Right lobe of liver (tissue), 6 donors: Measurements from ENCODE around the gene UVRAG. TPM values are rescaled to one million over a fixed set of nuclear protein-coding genes. Genes with fewer than 3 reads are reported as not detected.

Experiments
- ATAC-seq, 4 donors: fragments of 200-7000 bp; cut with Tn5 transposase; one replicate each; pipeline ENCODE4 v1.9.1; 2020; ENCODE audit warnings: mild to moderate bottlenecking in 4 of 4, moderate library complexity in 4 of 4
- DNase-seq, 3 donors: peaks; one replicate each; pipeline ENCODE4 v3.0.0-alpha.2; 2020
- H3K27ac ChIP-seq, 3 donors: fragments of 200-600 bp; one replicate each; pipeline ENCODE4 v1.8.0; 2022
- H3K27me3 ChIP-seq, 2 donors: fragments of 200-600 bp; one replicate each; pipeline ENCODE4 v1.8.0; 2022
- H3K36me3 ChIP-seq, 4 donors: fragments of 200-600 bp; sonication (generic) in 1 of 4; one replicate each; pipeline versions ENCODE4 v1.5.1 to v1.8.0; 2017 to 2022; ENCODE audit warnings: control low read depth in 1 of 4
- H3K4me1 ChIP-seq, 4 donors: fragments of 200-600 bp; sonication (generic) in 1 of 4; one replicate each; pipeline versions ENCODE4 v1.5.1 to v1.8.0; 2017 to 2022; ENCODE audit warnings: control low read depth in 1 of 4
- H3K4me3 ChIP-seq, 3 donors: fragments of 200-600 bp; one replicate each; pipeline ENCODE4 v1.8.0; 2022
- H3K9me3 ChIP-seq, 4 donors: fragments of 200-600 bp; sonication (generic) in 1 of 4; one replicate each; pipeline versions ENCODE4 v1.5.1 to v1.8.0; 2017 to 2022; ENCODE audit warnings: control low read depth in 1 of 4
- CTCF ChIP-seq, 4 donors: fragments of 200-600 bp in 3 of 4; fragments of 450-650 bp in 1 of 4; IDR thresholded peaks; one replicate each; pipeline versions ENCODE4 v1.5.1 to v1.8.0; 2016 to 2022; ENCODE audit warnings: antibody characterized with exemption in 4 of 4, mild to moderate bottlenecking in 2 of 4
- POLR2A ChIP-seq: fragments of 450-650 bp; IDR thresholded peaks from one replicate; pipeline ENCODE4 v1.6.1; 2017; ENCODE audit warnings: antibody characterized with exemption, mild to moderate bottlenecking
- WGBS: methylation state at CpG from one replicate; pipeline ENCODE4 v1.1.6; 2018; ENCODE audit warnings: low coverage, low lambda C conversion rate; ENCODE audit not compliant: insufficient coverage; ENCODE audit errors: missing lambda C conversion rate; 5-methylcytosine and 5-hydroxymethylcytosine counted together
- intact Hi-C, 2 donors: fragments of 100-400 bp; cut with DNase I; formaldehyde crosslinking; loops; one replicate each; pipeline versions ENCODE4 v1.11.2 to v1.14.1; 2022
- total RNA-seq, 6 experiments: library from RNA; depleted of rRNA in 2 of 6; stranded (reverse); fragments of >200 nt in 2 of 6; fragmentation: NEBNext Ultra II Directional in 3 of 6; extraction: Animal tissue kit (Norgen Biotek cat#: 25700) in 3 of 6; gene quantifications; one replicate each; pipeline versions ENCODE4 v1.1.0 to v1.2.4, GENCODE V29; 2016 to 2023
- donor health status: DM: no; HTN: yes; CAD: no.
- donor health status: DM: no; HTN: no; CAD: no.
- donor health status: DM: no; HTN: no; CAD: no.
- donor health status: DM: no; HTN: yes; CAD: no.
- donor health status: DM: no; HTN: yes; CAD: no.

UVRAG gene
- total RNA-seq, 6 experiments from 2014 or later = 8.8 to 12.6 (median 10.3) TPM

- ATAC-seq (no peak), DNase-seq (no peak)
- WGBS = 94% methylated on average over 2 of the region's 2 CpGs
- Histone ChIP-seq H3K4me1 (no peaks in the 10 kb centered on the region), H3K36me3 (no peaks in the 10 kb centered on the region), H3K4me3 (no peak overlapping the region), H3K27ac (no peak overlapping the region), H3K27me3 (no peaks in the 10 kb centered on the region), H3K9me3 (no peaks in the 10 kb centered on the region)
- intact Hi-C loops = no loop called here
- TF ChIP-seq POLR2A = no peak
- TF ChIP-seq CTCF (IDR thresholded peaks at IDR 0.05) = no peak
Measured at GRCh38 chr11:75954039-75954438, 139.0 kb downstream of the UVRAG start.

GRCh38 chr11:75955443-75955842 is 140.4 kb downstream of the UVRAG start:
- Histone ChIP-seq H3K27ac (no peak overlapping the region), H3K9me3 (no peaks in the 10 kb centered on the region), H3K27me3 (no peaks in the 10 kb centered on the region), H3K36me3 (no peaks in the 10 kb centered on the region), H3K4me1 (no peaks in the 10 kb centered on the region), H3K4me3 (no peak overlapping the region)
- WGBS = 94% methylated on average over 3 of the region's 5 CpGs
- TF ChIP-seq POLR2A (no peak), CTCF (IDR thresholded peaks at IDR 0.05) (no peak)
- ATAC-seq = no peak
- intact Hi-C loops = no loop called here
- no peak for DNase-seq

- H3K27me3 ChIP-seq = no peaks in the 10 kb centered on the region
- ATAC-seq (no peak), DNase-seq (no peak)
- TF ChIP-seq POLR2A (no peak), CTCF (IDR thresholded peaks at IDR 0.05) (no peak)
- 85% methylated on average over 2 of the region's 2 CpGs for WGBS
- no peak overlapping the region for H3K4me3 ChIP-seq
- no peak overlapping the region for H3K27ac ChIP-seq
- no peaks in the 10 kb centered on the region for H3K4me1 ChIP-seq
- intact Hi-C loops = no loop called here
- no peaks in the 10 kb centered on the region for H3K36me3 ChIP-seq
- no peaks in the 10 kb centered on the region for H3K9me3 ChIP-seq
Measured at GRCh38 chr11:75959540-75959939, 144.5 kb downstream of the UVRAG start.

- H3K4me1 ChIP-seq = no peaks in the 10 kb centered on the region
- TF ChIP-seq POLR2A (no peak), CTCF (IDR thresholded peaks at IDR 0.05) (no peak)
- no peaks in the 10 kb centered on the region for H3K36me3 ChIP-seq
- DNase-seq (no peak), ATAC-seq (no peak)
- no peak overlapping the region for H3K27ac ChIP-seq
- H3K9me3 ChIP-seq = no peaks in the 10 kb centered on the region
- no peaks in the 10 kb centered on the region for H3K27me3 ChIP-seq
- intact Hi-C loops = no loop called here
- no peak overlapping the region for H3K4me3 ChIP-seq
- WGBS = 98% methylated on average over 2 of the region's 2 CpGs
Measured at GRCh38 chr11:75964071-75964470, 149.1 kb downstream of the UVRAG start.
